WI38 (cell line): Measurements from ENCODE around the gene MAP2.

ENCODE experiments used
- H3K4me3 ChIP-seq: 2 replicates; pipeline ENCODE4 v1.5.1; 2011; ENCODE audit warnings: low read depth, mild to moderate bottlenecking, control low read depth, low read length
- TF ChIP-seq, protein P1 (sequence below): IDR thresholded peaks from 2 replicates; pipeline ENCODE4 v1.5.1; 2012; ENCODE audit warnings: low read depth, mild to moderate bottlenecking, control low read depth, low read length

The MAP2 gene

DNA sequence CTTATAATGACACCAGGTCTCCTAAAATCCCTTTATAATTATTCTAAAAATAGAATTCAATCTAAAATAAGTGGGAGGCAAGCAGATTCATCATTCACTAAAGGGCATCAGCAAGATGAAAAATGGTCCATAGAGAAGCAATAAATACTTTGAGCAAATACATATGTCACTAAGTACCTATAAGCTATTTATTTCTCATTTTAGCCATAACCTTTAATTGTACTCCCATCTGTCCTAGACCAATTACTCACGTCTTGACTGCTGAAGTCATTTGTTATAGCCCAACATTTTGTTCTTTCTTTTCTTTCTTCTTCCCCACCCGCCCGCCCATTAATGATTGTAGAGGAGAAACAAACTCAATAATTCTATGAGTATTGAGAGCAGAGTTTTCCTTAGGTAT, 105.7 kb downstream of the MAP2 start:
- TF ChIP-seq, protein P1, sequence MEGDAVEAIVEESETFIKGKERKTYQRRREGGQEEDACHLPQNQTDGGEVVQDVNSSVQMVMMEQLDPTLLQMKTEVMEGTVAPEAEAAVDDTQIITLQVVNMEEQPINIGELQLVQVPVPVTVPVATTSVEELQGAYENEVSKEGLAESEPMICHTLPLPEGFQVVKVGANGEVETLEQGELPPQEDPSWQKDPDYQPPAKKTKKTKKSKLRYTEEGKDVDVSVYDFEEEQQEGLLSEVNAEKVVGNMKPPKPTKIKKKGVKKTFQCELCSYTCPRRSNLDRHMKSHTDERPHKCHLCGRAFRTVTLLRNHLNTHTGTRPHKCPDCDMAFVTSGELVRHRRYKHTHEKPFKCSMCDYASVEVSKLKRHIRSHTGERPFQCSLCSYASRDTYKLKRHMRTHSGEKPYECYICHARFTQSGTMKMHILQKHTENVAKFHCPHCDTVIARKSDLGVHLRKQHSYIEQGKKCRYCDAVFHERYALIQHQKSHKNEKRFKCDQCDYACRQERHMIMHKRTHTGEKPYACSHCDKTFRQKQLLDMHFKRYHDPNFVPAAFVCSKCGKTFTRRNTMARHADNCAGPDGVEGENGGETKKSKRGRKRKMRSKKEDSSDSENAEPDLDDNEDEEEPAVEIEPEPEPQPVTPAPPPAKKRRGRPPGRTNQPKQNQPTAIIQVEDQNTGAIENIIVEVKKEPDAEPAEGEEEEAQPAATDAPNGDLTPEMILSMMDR: no peak
- no peak overlapping the region for H3K4me3 ChIP-seq

DNA sequence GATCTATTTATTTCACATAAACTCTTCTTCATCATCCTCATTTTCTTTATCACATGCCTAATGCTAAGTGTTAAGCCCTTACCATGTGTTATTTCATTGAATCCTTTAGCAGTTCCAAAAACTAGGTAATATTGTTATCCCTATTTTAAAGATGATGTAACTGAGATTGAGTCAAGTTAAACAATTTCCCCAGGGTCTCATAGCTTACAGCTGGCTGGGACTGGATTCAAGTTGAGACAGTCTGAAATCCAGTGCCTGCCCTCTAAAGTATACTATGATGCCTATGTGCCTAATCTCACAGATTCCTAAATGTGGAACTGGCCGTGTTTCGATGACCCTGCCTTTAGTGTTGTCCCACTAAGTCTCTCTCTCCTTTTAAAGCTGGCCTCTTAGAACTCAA, 108.5 kb downstream of the MAP2 start:
- TF ChIP-seq, protein P1: no peak
- H3K4me3 ChIP-seq: no peak overlapping the region

DNA sequence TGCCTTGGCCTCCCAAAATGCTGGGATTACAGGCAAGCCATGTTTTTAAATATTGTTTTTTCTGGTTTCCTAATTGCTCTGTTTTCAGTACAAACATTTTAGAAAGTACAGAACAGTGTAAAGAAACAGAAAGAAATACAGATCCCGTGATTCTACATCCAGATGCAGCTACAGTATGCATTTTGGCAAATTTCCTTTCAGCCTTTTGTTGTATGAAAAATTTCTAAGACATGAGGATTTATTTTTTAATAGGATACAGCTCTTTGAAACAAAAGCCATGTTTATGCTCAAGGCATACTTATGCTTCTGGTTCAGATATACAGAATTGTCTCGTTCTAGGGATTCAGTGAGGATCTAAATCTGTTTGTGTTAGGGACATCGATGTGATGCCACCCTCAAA, 109.5 kb downstream of the MAP2 start:
- H3K4me3 ChIP-seq: no peak overlapping the region
- TF ChIP-seq, protein P1: no peak

DNA sequence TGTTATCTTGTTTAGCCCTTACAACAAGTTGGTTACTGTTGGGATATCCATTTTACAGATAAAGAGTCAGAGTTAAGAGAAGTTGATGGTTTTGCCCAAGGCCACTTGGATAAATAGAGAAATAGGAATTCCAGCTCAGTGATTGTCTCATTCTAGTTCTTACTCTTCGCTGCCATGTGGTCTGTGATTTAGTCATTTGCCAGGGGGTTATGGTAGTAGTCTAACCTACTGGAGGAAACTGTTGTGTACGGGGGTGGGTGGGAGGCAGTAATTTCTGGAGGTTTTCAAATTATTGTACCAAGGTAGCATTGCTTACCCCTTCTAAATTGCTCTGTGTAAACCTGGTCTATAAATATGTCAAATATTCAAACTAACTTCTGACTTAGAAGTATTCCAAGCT, 110.4 kb downstream of the MAP2 start:
- H3K4me3 ChIP-seq: no peak overlapping the region
- TF ChIP-seq, protein P1: no peak

DNA sequence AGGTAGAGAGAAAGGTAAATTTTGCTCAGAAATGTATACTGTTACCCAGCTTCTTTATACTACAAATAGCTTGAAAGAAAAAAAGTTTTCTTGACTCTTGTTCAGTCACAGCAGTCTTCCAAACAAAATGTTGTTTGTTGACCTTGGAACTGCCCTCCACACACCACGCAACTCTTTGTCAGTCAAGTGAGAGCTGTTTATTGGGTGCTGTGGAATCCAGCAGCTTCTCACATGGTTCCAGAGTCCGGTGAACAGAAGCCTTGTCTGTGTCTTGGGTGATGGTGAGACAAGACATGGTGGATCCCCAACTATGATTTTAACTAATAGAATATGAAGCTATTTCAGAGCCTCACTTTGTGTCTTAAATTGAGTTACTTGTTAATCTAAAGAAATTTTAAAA, 112.5 kb downstream of the MAP2 start:
- TF ChIP-seq, protein P1: no peak
- no peak overlapping the region for H3K4me3 ChIP-seq

DNA sequence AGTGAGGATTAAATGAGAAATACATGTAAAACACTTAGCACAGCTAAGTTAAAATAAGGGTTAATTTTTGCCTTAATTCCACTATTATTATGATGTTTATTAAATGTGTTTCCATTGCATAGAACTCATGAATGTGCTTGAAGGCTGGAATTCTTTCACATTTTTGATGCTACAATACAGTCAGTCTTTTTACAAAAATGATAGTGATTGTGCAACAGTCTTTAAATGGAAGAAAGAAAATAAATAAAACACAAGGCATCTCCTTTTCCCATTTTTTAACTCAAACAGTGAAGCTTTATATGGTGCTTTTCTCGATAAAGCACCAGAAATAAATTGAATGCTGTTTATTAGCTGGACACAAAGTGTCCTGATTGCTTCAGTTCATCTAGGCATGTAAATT, 123.9 kb downstream of the MAP2 start:
- TF ChIP-seq, protein P1: no peak
- no peak overlapping the region for H3K4me3 ChIP-seq

DNA sequence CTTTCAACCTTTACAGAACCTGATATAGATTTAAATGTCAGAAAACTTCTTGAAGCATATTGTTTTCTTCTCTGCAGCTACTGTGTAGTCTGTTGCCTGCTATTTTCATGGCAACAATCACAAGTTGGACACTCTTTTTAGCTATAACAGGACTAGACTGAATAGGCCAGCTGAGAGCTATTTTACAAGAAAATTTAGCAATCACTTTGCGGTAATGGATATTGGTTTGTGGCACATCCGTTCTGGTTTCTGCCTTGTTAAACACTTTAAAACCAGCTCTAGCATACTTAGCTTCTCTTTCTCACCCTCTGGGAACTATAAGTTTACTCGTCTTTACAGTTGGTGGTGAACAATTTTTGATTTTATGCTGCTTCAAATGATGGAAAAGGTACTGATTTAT, 125.7 kb downstream of the MAP2 start:
- TF ChIP-seq, protein P1: no peak
- no peak overlapping the region for H3K4me3 ChIP-seq

DNA sequence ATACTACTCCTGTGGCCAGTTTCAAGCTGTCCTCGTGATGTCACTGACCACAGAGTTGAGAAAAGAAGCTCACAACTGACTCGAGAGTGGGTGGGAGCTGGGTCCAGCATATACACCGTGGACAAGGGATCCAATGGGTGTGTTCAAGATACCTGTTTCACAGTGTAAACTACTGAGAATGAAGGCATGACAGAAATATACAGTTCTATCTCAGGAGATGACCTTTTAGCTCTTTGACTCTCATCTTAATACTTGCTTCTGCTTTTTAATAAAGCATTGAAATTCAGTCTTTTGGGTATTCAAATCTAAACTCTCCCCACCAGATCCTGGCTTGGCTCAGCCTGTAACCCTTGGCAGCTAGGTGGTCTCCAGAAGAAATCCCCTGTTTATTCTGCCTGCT, 130.1 kb downstream of the MAP2 start:
- TF ChIP-seq, protein P1: no peak

More for the DNA sequence above, 130.1 kb downstream of the MAP2 start:
- no peak overlapping the region for H3K4me3 ChIP-seq
